HepG2 (cell line): Measurements from ENCODE around the gene TLK1. TPM values are rescaled to one million over a fixed set of nuclear protein-coding genes. Genes with fewer than 3 reads are reported as not detected.

Experiments
- ATAC-seq: fragments of 200-7000 bp; cut with Tn5 transposase; 3 replicates; pipeline ENCODE4 v1.9.1; 2020; ENCODE audit warnings: mild to moderate bottlenecking, moderate library complexity
- BruUV-seq: library from RNA; stranded (reverse); fragments of 400-500 nt; replicated peaks from 2 replicates; lab custom pipeline; 2021; lab: Mats Ljungman, UMichigan
- CTCF ChIA-PET: fragments of 300-600 bp; formaldehyde crosslinking; extraction: SDS; loops from one replicate; lab custom pipeline; 2021; ENCODE audit warnings: low total read pairs, inconsistent platforms, low intra/inter-chr PET ratio; lab: Yijun Ruan, JAX
- POLR2A ChIA-PET: fragments of 350-600 bp; sonication (Branson Sonifier 250); formaldehyde crosslinking; loops from one replicate; lab custom pipeline; 2020; ENCODE audit warnings: antibody characterized with exemption, inconsistent platforms; lab: Yijun Ruan, JAX
- DNase-seq: peaks from one replicate; pipeline ENCODE4 v3.0.0-alpha.2; 2015; ENCODE audit warnings: low spot score
- FAIRE-seq: peaks from 3 replicates; lab custom pipeline; 2011; peaks lifted over from hg19 to GRCh38; lab: Jason Lieb, UNC
- H2AFZ ChIP-seq: one replicate; pipeline ENCODE4 v1.6.1; 2011; ENCODE audit warnings: low read length, inconsistent platforms
- H3K27ac ChIP-seq: fragments of 300-600 bp; 3 replicates; pipeline ENCODE4 v1.8.0; 2011; ENCODE audit warnings: mixed run types, mild to moderate bottlenecking, mixed read lengths, low read length, inconsistent platforms; ENCODE audit not compliant: insufficient read depth; ENCODE audit errors: extremely low read length
- H3K27me3 ChIP-seq, 2 experiments: fragments of 200-600 bp in 1 of 2; 2 replicates in 1 of 2; 3 replicates in 1 of 2; pipeline versions ENCODE4 v1.6.0 to v1.8.0; 2011; ENCODE audit warnings: low read length in 2 of 2, mild to moderate bottlenecking in 2 of 2, moderate library complexity in 2 of 2, inconsistent platforms in 1 of 2; ENCODE audit not compliant: insufficient read depth in 2 of 2, control insufficient read depth in 1 of 2
- H3K36me3 ChIP-seq, 2 experiments: fragments of 200-600 bp in 1 of 2; replicated peaks in 1 of 2; 2 replicates in 1 of 2; 3 replicates in 1 of 2; pipeline versions ENCODE4 v1.5.1 to v1.8.0; 2011; ENCODE audit warnings: low read length in 2 of 2, inconsistent platforms in 1 of 2; ENCODE audit not compliant: insufficient read depth in 2 of 2, control insufficient read depth in 1 of 2
- H3K4me1 ChIP-seq: 2 replicates; pipeline ENCODE4 v1.5.1; 2012; ENCODE audit warnings: low read length, inconsistent platforms; ENCODE audit not compliant: insufficient read depth
- H3K4me2 ChIP-seq: 2 replicates; pipeline ENCODE4 v1.6.0; 2011; ENCODE audit warnings: low read depth, low read length, inconsistent platforms
- H3K4me3 ChIP-seq, 3 experiments: fragments of 200-600 bp in 1 of 3; sonication (generic), shearing (Covaris generic) in 1 of 3; replicated peaks in 1 of 3; 2 replicates each; pipeline ENCODE4 v1.5.1; 2011 to 2016; ENCODE audit warnings: low read length in 3 of 3, inconsistent platforms in 2 of 3, low read depth in 2 of 3, mild to moderate bottlenecking in 2 of 3, control low read depth in 1 of 3, mixed read lengths in 1 of 3; ENCODE audit not compliant: insufficient read depth in 1 of 3
- H3K79me2 ChIP-seq: one replicate; pipeline ENCODE4 v1.6.1; 2011; ENCODE audit warnings: low read length, inconsistent platforms; ENCODE audit not compliant: insufficient read depth
- H3K9ac ChIP-seq: 2 replicates; pipeline ENCODE4 v1.6.0; 2011; ENCODE audit warnings: mild to moderate bottlenecking, low read depth, low read length, inconsistent platforms; ENCODE audit not compliant: insufficient read depth
- H3K9me3 ChIP-seq: 2 replicates; pipeline ENCODE4 v1.5.1; 2012; ENCODE audit warnings: mild to moderate bottlenecking, low read length
- H4K20me1 ChIP-seq: 2 replicates; pipeline ENCODE4 v1.6.0; 2011; ENCODE audit warnings: inconsistent platforms, mild to moderate bottlenecking, low read length, moderate library complexity; ENCODE audit not compliant: insufficient read depth
- CREB1 ChIP-seq, 2 experiments: fragments of 450-650 bp in 1 of 2; IDR thresholded peaks; 2 replicates each; pipeline ENCODE4 v1.6.1; 2016 to 2017; ENCODE audit warnings: control low read depth in 1 of 2, mild to moderate bottlenecking in 1 of 2, missing compliant biosample characterization in 1 of 2, missing genetic modification characterization in 1 of 2
- NR2F1 ChIP-seq, 2 experiments: fragments of 450-650 bp in 1 of 2; formaldehyde crosslinking in 1 of 2; IDR thresholded peaks; 2 replicates each; pipeline versions ENCODE4 v1.5.0 to v1.6.1; 2016 to 2020; ENCODE audit warnings: mild to moderate bottlenecking in 1 of 2, missing compliant biosample characterization in 1 of 2, missing genetic modification reagents in 1 of 2, moderate library complexity in 1 of 2
- SMAD9 ChIP-seq: sonication (generic); formaldehyde crosslinking; IDR thresholded peaks from 2 replicates; pipeline ENCODE4 v1.5.1; 2020; ENCODE audit warnings: mild to moderate bottlenecking, missing genetic modification reagents
- SOX13 ChIP-seq, 3 experiments: fragments of 450-650 bp in 1 of 3; sonication (generic) in 1 of 3; formaldehyde crosslinking in 1 of 3; IDR thresholded peaks in 2 of 3; conservative IDR thresholded peaks in 1 of 3; 2 replicates each; pipeline versions ENCODE4 v1.5.0 to v1.6.1; 2016 to 2020; ENCODE audit warnings: antibody characterized with exemption in 1 of 3, mild to moderate bottlenecking in 1 of 3, missing compliant biosample characterization in 1 of 3, missing genetic modification reagents in 1 of 3, moderate library complexity in 1 of 3
- SRSF4 ChIP-seq: fragments of 200-400 bp; formaldehyde crosslinking; IDR thresholded peaks from one replicate; pipeline ENCODE4 v1.6.1; 2018; ENCODE audit warnings: mild to moderate bottlenecking, low read depth, low read length, moderate library complexity; ENCODE audit not compliant: poor library complexity, severe bottlenecking
- ZSCAN31 ChIP-seq: sonication (generic); formaldehyde crosslinking; IDR thresholded peaks from 2 replicates; pipeline ENCODE4 v1.5.0; 2020; ENCODE audit warnings: low read depth, mild to moderate bottlenecking, missing genetic modification reagents
- WGBS: methylation state at CpG from one replicate; pipeline ENCODE4 v1.1.6; 2017; ENCODE audit warnings: low lambda C conversion rate; 5-methylcytosine and 5-hydroxymethylcytosine counted together
- in situ Hi-C: cut with HindIII; loops from 2 replicates; pipeline ENCODE4 v1.10.0; 2017; ENCODE audit warnings: low pct_unique_long_range_greater_than_20kb; ENCODE audit not compliant: extremely low pct_ligation_motif_present
- intact Hi-C: fragments of 100-400 bp; cut with micrococcal nuclease; formaldehyde crosslinking; loops from one replicate; pipeline ENCODE4 v1.10.0; 2022; ENCODE audit not compliant: unreplicated experiment
- polyA plus RNA-seq, 8 experiments: library from polyadenylated mRNA; depleted of rRNA in 3 of 8; stranded (reverse) in 7 of 8; unstranded in 1 of 8; fragments of >200 nt; fragmentation: Illumina TruSeq in 4 of 8; extraction: Trizol in 4 of 8; gene quantifications; 2 replicates each; pipeline versions ENCODE4 v1.2.1 to v1.2.3, GENCODE V29; 2011 to 2016; ENCODE audit warnings: low read depth in 4 of 8, missing spikeins in 1 of 8, mixed read lengths in 1 of 8; ENCODE audit not compliant: insufficient read depth in 1 of 8
- total RNA-seq, 5 experiments: library from RNA; depleted of rRNA; stranded (reverse); fragments of >200 nt; fragmentation: Illumina TruSeq; extraction: Trizol; gene quantifications; 2 replicates each; pipeline ENCODE4 v1.2.3, GENCODE V29; 2016; ENCODE audit warnings: low read depth in 1 of 5
- TF ChIP-seq, protein P1 (sequence below): sonication (generic); formaldehyde crosslinking; IDR thresholded peaks from 2 replicates; pipeline ENCODE4 v1.4.0; 2020; ENCODE audit warnings: missing genetic modification reagents, borderline replicate concordance
- TF ChIP-seq, protein P2 (sequence below): sonication (generic); formaldehyde crosslinking; IDR thresholded peaks from 2 replicates; pipeline ENCODE4 v1.5.1; 2020; ENCODE audit warnings: missing genetic modification reagents, mild to moderate bottlenecking, borderline replicate concordance
- TF ChIP-seq, protein P3 (sequence below): sonication (generic); formaldehyde crosslinking; IDR thresholded peaks from 2 replicates; pipeline ENCODE4 v1.4.0; 2020; ENCODE audit warnings: missing genetic modification reagents

The TLK1 gene
- total and polyA plus RNA-seq, 2 of the 13 experiments (the other 11 are each of a cell fraction or from before 2014, with no cell fraction given), result 16.8 to 28.7 TPM

DNA sequence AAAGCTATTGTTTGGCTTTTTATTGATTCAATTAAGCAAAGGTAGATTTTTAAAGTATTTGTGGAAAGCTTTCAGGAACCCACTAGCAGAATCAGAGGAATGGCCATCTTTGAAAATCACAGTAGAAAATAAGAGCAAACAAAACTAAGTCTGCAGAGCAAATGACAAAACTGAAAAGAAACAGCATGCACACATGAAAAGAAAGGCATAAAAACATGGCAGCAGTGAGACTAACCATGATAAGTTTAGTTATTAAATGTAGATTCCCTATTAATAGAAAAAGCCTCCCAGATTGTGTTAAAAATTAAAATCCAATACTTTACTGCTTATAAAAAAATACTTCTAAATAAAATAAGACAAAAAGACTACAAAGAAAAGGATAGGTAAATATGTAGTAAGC is 9.1 kb upstream of the TLK1 start:
- Histone ChIP-seq H3K36me3 (no peaks in the 10 kb centered on the region), H2AFZ (no peak overlapping the region), H3K27ac (peak overlapping the region; percentile 12), H4K20me1 (no peaks in the 10 kb centered on the region), H3K27me3 (no peaks in the 10 kb centered on the region), H3K9ac (no peak overlapping the region), H3K4me3 (no peak overlapping the region), H3K9me3 (no peaks in the 10 kb centered on the region), H3K4me2 (peak overlapping the region; percentile 4; the same call in 1 of the 2 replicates), H3K79me2 (no peaks in the 10 kb centered on the region), H3K4me1 (peaks cover 62% of the 10 kb centered on the region)
- intact Hi-C loops, result no loop called here
- FAIRE-seq (no peak), DNase-seq (no peak), ATAC-seq (no peak)
- BruUV-seq, result no TSS peak
- TF ChIP-seq CREB1 (IDR thresholded peaks at IDR 0.05), result no peak
- 0 out of 2 replicates have a peak, but pooled peaks have one; percentile 1 for TF ChIP-seq CREB1 (CRISPR knock-in tag; IDR thresholded peaks at IDR 0.05)
- no peak for TF ChIP-seq ZSCAN31 (CRISPR knock-in tag)
- ChIA-PET POLR2A (no interaction called here), CTCF (no interaction called here)
- in situ Hi-C loops, result no loop called here

DNA sequence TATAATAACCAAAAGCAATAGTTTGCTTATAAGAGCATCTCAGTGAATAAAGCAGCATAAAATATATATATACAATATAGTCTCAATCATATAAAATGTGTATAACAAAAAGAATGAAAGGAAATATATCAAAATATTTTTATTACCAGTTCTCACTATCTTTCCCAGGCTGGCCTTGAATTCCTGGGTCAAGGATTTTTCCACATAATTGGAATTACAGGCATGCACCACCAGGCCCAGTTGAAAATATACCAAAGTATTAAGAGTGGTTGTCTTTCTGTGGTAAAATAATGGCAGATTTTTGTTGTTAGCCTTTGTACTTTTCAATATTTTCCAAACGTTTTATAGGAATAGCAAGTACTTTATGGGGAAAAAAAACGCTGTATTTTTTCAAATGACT is 8.6 kb upstream of the TLK1 start:
- H2AFZ ChIP-seq, result no peak overlapping the region
- no peak overlapping the region for H3K9ac ChIP-seq
- no peaks in the 10 kb centered on the region for H3K79me2 ChIP-seq
- POLR2A ChIA-PET, result no interaction called here
- FAIRE-seq (no peak), ATAC-seq (no peak), DNase-seq (peak; percentile 50)
- BruUV-seq, result no TSS peak
- H3K4me2 ChIP-seq, result peak overlapping the region; percentile 4; the same call in 1 of the 2 replicates
- in situ Hi-C loops (no loop called here), intact Hi-C loops (no loop called here)
- no peaks in the 10 kb centered on the region for H3K36me3 ChIP-seq
- H3K9me3 ChIP-seq, result no peaks in the 10 kb centered on the region
- peak overlapping the region; percentile 12 for H3K27ac ChIP-seq
- peaks cover 62% of the 10 kb centered on the region for H3K4me1 ChIP-seq
- 3% methylated on average over 2 of the region's 2 CpGs for WGBS
- no peak overlapping the region for H3K4me3 ChIP-seq
- CTCF ChIA-PET, result no interaction called here
- H3K27me3 ChIP-seq, result no peaks in the 10 kb centered on the region
- no peaks in the 10 kb centered on the region for H4K20me1 ChIP-seq
- TF ChIP-seq SOX13 (IDR thresholded peaks at IDR 0.05), result no peak
- TF ChIP-seq SOX13 (CRISPR knock-in tag; conservative IDR thresholded peaks at IDR 0.05 in 1 of 2, IDR thresholded peaks at IDR 0.05 in 1 of 2), result peak in 1 of 2 experiments; percentile 26; a peak in 1 of 4 replicates
- TF ChIP-seq, protein P1, sequence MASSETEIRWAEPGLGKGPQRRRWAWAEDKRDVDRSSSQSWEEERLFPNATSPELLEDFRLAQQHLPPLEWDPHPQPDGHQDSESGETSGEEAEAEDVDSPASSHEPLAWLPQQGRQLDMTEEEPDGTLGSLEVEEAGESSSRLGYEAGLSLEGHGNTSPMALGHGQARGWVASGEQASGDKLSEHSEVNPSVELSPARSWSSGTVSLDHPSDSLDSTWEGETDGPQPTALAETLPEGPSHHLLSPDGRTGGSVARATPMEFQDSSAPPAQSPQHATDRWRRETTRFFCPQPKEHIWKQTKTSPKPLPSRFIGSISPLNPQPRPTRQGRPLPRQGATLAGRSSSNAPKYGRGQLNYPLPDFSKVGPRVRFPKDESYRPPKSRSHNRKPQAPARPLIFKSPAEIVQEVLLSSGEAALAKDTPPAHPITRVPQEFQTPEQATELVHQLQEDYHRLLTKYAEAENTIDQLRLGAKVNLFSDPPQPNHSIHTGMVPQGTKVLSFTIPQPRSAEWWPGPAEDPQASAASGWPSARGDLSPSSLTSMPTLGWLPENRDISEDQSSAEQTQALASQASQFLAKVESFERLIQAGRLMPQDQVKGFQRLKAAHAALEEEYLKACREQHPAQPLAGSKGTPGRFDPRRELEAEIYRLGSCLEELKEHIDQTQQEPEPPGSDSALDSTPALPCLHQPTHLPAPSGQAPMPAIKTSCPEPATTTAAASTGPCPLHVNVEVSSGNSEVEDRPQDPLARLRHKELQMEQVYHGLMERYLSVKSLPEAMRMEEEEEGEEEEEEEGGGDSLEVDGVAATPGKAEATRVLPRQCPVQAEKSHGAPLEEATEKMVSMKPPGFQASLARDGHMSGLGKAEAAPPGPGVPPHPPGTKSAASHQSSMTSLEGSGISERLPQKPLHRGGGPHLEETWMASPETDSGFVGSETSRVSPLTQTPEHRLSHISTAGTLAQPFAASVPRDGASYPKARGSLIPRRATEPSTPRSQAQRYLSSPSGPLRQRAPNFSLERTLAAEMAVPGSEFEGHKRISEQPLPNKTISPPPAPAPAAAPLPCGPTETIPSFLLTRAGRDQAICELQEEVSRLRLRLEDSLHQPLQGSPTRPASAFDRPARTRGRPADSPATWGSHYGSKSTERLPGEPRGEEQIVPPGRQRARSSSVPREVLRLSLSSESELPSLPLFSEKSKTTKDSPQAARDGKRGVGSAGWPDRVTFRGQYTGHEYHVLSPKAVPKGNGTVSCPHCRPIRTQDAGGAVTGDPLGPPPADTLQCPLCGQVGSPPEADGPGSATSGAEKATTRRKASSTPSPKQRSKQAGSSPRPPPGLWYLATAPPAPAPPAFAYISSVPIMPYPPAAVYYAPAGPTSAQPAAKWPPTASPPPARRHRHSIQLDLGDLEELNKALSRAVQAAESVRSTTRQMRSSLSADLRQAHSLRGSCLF (CRISPR knock-in tag), result no peak
- no peak for TF ChIP-seq SRSF4
- TF ChIP-seq NR2F1 (CRISPR knock-in tag; IDR thresholded peaks at IDR 0.05), result peak in 1 of 2 experiments; percentile 24; a peak in 1 of 4 replicates
- TF ChIP-seq, protein P2, sequence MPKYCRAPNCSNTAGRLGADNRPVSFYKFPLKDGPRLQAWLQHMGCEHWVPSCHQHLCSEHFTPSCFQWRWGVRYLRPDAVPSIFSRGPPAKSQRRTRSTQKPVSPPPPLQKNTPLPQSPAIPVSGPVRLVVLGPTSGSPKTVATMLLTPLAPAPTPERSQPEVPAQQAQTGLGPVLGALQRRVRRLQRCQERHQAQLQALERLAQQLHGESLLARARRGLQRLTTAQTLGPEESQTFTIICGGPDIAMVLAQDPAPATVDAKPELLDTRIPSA (CRISPR knock-in tag), result no peak
- TF ChIP-seq, protein P3, sequence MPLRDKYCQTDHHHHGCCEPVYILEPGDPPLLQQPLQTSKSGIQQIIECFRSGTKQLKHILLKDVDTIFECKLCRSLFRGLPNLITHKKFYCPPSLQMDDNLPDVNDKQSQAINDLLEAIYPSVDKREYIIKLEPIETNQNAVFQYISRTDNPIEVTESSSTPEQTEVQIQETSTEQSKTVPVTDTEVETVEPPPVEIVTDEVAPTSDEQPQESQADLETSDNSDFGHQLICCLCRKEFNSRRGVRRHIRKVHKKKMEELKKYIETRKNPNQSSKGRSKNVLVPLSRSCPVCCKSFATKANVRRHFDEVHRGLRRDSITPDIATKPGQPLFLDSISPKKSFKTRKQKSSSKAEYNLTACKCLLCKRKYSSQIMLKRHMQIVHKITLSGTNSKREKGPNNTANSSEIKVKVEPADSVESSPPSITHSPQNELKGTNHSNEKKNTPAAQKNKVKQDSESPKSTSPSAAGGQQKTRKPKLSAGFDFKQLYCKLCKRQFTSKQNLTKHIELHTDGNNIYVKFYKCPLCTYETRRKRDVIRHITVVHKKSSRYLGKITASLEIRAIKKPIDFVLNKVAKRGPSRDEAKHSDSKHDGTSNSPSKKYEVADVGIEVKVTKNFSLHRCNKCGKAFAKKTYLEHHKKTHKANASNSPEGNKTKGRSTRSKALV (CRISPR knock-in tag), result no peak
- no peak for TF ChIP-seq SMAD9 (CRISPR knock-in tag)
